Neural crest cell (in vitro differentiated cells): ENCODE measurements around the gene ASB2. TPM values are rescaled to one million over a fixed set of nuclear protein-coding genes. Genes with fewer than 3 reads are reported as not detected.

ENCODE experiments used
- DNase-seq: peaks from one replicate; pipeline ENCODE4 v3.0.0; 2021; ENCODE audit warnings: low read depth, mixed read lengths, low spot score
- H3K27ac Mint-ChIP-seq: one replicate; pipeline ENCODE4 v1.8.0; 2021; ENCODE audit warnings: mild to moderate bottlenecking, mixed read lengths; ENCODE audit not compliant: unreplicated experiment
- H3K27me3 Mint-ChIP-seq: 2 replicates; pipeline ENCODE4 v1.8.0; 2021; ENCODE audit warnings: low read depth, mild to moderate bottlenecking, mixed read lengths
- H3K36me3 Mint-ChIP-seq: 2 replicates; pipeline ENCODE4 v1.8.0; 2021; ENCODE audit warnings: low read depth, mild to moderate bottlenecking, mixed read lengths
- H3K4me1 Mint-ChIP-seq: 2 replicates; pipeline ENCODE4 v1.8.0; 2021; ENCODE audit warnings: mixed read lengths
- H3K4me3 Mint-ChIP-seq: one replicate; pipeline ENCODE4 v1.8.0; 2021; ENCODE audit warnings: mild to moderate bottlenecking, mixed read lengths
- H3K9me3 Mint-ChIP-seq: 2 replicates; pipeline ENCODE4 v1.8.0; 2021; ENCODE audit warnings: mixed read lengths
- total RNA-seq: library from RNA; stranded (reverse); gene quantifications from 2 replicates; pipeline ENCODE4 v1.2.1, GENCODE V29; 2021
- TF ChIP-seq, protein P1 (sequence below): fragments of 200-600 bp; sonication (generic); conservative IDR thresholded peaks from 2 replicates; pipeline ENCODE4 v1.5.0; 2021; ENCODE audit warnings: antibody characterized with exemption, mild to moderate bottlenecking

ASB2 gene
- total RNA-seq, 1 donor from 2014 or later: 3.5 TPM

DNA sequence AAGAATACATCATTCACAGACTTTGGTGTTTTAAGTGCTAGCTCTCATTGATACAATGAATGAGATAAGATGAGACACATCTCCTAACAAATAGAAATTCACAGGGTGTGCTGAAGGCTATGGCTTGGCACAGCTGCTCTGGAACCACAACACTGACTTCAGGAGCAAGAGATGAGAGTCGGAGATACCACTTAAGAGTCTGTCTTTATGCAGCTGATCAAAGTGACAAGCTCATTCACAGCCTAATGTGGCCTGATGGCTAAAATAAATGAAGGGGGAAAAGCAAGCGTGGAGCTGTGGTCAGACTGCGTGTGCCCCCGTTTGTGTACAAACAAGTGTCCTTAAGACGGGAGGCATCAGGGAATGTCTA lies 78.9 kb downstream of the ASB2 start:
- H3K4me3 Mint-ChIP-seq: no peak overlapping the region
- no peak for DNase-seq
- H3K4me1 Mint-ChIP-seq: peaks cover 45% of the 10 kb centered on the region
- H3K27ac Mint-ChIP-seq: no peak overlapping the region
- H3K9me3 Mint-ChIP-seq: no peaks in the 10 kb centered on the region
- H3K36me3 Mint-ChIP-seq: no peaks in the 10 kb centered on the region
- TF ChIP-seq, protein P1, sequence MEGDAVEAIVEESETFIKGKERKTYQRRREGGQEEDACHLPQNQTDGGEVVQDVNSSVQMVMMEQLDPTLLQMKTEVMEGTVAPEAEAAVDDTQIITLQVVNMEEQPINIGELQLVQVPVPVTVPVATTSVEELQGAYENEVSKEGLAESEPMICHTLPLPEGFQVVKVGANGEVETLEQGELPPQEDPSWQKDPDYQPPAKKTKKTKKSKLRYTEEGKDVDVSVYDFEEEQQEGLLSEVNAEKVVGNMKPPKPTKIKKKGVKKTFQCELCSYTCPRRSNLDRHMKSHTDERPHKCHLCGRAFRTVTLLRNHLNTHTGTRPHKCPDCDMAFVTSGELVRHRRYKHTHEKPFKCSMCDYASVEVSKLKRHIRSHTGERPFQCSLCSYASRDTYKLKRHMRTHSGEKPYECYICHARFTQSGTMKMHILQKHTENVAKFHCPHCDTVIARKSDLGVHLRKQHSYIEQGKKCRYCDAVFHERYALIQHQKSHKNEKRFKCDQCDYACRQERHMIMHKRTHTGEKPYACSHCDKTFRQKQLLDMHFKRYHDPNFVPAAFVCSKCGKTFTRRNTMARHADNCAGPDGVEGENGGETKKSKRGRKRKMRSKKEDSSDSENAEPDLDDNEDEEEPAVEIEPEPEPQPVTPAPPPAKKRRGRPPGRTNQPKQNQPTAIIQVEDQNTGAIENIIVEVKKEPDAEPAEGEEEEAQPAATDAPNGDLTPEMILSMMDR: no peak
- H3K27me3 Mint-ChIP-seq: no peaks in the 10 kb centered on the region

DNA sequence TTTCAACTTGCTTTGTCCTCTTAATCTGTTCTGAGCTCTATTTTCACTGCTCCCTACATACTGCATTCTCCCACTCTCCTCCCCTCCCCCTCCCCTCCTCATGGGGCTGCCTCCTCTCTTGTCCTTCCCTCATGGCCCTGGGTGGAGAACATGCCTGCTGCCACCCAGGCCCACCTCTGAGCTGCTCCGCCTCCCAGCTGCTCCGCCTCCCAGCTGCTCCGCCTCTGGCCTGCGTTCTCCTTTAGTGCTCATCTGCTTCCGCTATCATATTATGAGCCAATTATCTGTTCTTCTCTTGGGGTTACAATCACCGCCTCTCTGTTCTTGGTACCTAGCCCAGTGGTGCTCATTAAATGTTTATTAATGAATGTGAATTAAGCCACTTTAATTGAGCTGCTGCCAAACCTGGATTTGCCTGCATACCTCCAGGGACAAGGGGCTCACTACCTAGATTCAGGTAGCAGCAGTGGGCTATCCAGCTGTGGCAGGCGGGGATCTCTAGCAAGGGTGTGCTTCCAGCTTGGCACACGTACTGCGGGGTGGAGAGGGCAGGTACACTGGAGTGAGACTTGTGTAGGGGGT lies 81.3 kb downstream of the ASB2 start:
- no peak overlapping the region for H3K4me3 Mint-ChIP-seq
- TF ChIP-seq, protein P1: no peak
- H3K36me3 Mint-ChIP-seq: no peaks in the 10 kb centered on the region
- H3K4me1 Mint-ChIP-seq: peaks cover 45% of the 10 kb centered on the region
- H3K27me3 Mint-ChIP-seq: no peaks in the 10 kb centered on the region
- no peaks in the 10 kb centered on the region for H3K9me3 Mint-ChIP-seq
- H3K27ac Mint-ChIP-seq: no peak overlapping the region
- DNase-seq: no peak

DNA sequence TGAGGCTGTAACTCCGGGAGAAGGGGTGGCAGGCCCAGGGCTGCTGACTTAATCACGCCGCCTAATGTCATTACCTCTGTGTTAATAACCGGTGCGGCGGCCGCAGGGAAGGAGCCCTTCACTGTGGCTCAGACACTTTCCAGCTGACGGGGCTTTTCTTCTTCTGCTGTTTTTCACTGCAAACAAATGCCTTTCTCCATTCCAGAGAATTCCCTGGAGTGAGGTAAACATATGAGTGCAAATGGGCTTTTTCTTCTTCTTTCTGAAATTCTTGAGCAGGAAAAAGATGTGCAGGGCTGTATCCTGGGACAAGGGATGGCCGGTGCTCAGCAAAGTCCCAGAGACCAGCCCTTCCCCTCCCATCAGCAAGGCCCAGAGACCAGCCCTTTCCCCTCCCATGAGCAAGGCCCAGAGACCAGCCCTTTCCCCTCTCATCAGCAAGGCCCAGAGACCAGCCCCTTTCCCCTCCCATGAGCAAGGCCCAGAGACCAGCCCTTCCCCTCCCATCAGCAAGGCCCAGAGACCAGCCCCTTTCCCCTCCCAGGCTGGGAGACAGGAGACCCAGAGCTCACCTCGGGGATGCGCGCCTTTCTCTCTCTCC lies 82.6 kb downstream of the ASB2 start:
- H3K27ac Mint-ChIP-seq: no peak overlapping the region
- no peaks in the 10 kb centered on the region for H3K27me3 Mint-ChIP-seq
- TF ChIP-seq, protein P1: no peak
- H3K9me3 Mint-ChIP-seq: no peaks in the 10 kb centered on the region
- no peaks in the 10 kb centered on the region for H3K36me3 Mint-ChIP-seq
- H3K4me3 Mint-ChIP-seq: no peak overlapping the region
- no peak for DNase-seq
- H3K4me1 Mint-ChIP-seq: peaks cover 39% of the 10 kb centered on the region

DNA sequence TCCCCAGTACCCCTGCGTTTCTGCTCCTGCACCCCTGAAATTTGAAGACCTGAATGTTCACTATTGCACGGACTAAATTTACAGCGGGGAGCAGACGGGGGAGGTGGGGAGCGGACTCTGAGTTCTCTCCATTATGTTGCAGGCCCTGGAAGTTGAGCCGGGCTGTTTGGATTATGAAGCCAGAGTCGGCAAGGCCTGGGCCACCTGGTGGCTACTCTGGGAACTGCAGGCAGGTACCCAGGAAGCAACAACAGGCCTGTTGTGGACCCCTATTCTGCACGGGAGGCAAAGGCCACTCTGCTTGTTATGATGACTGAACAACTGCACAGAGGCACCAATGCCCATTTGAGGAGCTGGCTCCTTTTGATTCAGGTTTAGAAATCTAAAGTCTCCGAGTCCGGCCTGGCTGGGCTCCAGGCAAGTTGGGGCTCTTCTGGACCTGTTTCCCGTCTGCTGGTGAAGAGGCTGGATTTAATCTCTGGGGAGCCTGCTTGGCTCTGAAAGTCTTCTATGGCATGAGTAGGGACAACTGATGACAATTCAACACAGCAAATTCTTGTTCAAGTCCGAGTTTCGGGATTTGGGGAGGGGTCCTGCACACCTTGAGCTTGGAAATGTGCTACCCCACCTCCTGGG lies 83.3 kb downstream of the ASB2 start:
- Mint-ChIP-seq H3K9me3 (no peaks in the 10 kb centered on the region), H3K4me3 (no peak overlapping the region), H3K4me1 (peaks cover 39% of the 10 kb centered on the region), H3K27ac (no peak overlapping the region), H3K27me3 (peaks cover 4% of the 10 kb centered on the region), H3K36me3 (no peaks in the 10 kb centered on the region)
- DNase-seq: peak; percentile 94
- TF ChIP-seq, protein P1: peak; percentile 96

DNA sequence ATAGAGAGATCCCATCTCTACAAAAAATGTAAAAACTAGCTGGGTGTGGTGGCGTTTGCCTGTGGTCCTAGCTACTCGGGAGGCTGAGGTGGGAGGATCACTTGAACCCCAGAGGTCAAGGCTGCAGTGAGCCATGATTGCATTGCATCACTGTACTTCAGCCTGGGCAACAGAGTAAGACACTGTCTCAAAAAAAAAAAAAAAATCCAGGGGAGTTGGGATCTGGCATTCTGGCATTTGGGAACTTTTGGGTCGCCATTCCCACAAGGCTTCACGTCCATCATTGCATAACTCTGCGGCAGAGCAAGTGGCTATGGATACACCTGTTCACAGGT lies 83.9 kb downstream of the ASB2 start:
- peaks cover 35% of the 10 kb centered on the region for H3K4me1 Mint-ChIP-seq
- H3K27ac Mint-ChIP-seq: no peak overlapping the region
- H3K27me3 Mint-ChIP-seq: peaks cover 6% of the 10 kb centered on the region
- DNase-seq: no peak
- TF ChIP-seq, protein P1: no peak
- H3K36me3 Mint-ChIP-seq: no peaks in the 10 kb centered on the region
- no peak overlapping the region for H3K4me3 Mint-ChIP-seq
- H3K9me3 Mint-ChIP-seq: no peaks in the 10 kb centered on the region
